ENCODE results near the gene NTNG2.

NTNG2 gene

DNA sequence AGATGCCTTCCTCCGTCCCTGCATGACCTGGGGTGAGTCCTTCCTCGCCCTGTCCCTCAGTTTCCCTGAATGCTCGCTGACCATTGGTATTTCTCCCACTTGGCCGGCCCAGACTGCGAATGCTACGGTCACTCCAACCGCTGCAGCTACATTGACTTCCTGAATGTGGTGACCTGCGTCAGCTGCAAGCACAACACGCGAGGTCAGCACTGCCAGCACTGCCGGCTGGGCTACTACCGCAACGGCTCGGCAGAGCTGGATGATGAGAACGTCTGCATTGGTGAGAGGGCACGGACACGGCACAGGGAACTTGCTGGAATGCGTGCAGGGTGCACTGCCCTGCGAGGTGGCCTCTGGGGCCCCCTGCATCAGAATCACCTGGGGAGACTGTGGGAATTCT lies 77.1 kb downstream of the NTNG2 start:
- Histone ChIP-seq H2AFZ (no peak overlapping the region), H3K9ac (no peak overlapping the region), H3K27ac (no peak overlapping the region), H3K79me2 (no peaks in the 10 kb centered on the region), H3K27me3 (ENCODE audit: control insufficient read depth, insufficient read depth, low read length) (no peaks in the 10 kb centered on the region), H3K36me3 (ENCODE audit: control insufficient read depth, insufficient read depth, low read length) (no peaks in the 10 kb centered on the region), H3K9me3 (ENCODE audit: control insufficient read depth, low read length) (no peaks in the 10 kb centered on the region), H3K4me1 (no peaks in the 10 kb centered on the region), H3K4me2 (ENCODE audit: low read length) (no peak overlapping the region), H3K4me3 (ENCODE audit: low read depth, low read length) (no peak overlapping the region)
- TF ChIP-seq, protein P1, sequence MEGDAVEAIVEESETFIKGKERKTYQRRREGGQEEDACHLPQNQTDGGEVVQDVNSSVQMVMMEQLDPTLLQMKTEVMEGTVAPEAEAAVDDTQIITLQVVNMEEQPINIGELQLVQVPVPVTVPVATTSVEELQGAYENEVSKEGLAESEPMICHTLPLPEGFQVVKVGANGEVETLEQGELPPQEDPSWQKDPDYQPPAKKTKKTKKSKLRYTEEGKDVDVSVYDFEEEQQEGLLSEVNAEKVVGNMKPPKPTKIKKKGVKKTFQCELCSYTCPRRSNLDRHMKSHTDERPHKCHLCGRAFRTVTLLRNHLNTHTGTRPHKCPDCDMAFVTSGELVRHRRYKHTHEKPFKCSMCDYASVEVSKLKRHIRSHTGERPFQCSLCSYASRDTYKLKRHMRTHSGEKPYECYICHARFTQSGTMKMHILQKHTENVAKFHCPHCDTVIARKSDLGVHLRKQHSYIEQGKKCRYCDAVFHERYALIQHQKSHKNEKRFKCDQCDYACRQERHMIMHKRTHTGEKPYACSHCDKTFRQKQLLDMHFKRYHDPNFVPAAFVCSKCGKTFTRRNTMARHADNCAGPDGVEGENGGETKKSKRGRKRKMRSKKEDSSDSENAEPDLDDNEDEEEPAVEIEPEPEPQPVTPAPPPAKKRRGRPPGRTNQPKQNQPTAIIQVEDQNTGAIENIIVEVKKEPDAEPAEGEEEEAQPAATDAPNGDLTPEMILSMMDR (IDR thresholded peaks at IDR 0.05) = no peak

DNA sequence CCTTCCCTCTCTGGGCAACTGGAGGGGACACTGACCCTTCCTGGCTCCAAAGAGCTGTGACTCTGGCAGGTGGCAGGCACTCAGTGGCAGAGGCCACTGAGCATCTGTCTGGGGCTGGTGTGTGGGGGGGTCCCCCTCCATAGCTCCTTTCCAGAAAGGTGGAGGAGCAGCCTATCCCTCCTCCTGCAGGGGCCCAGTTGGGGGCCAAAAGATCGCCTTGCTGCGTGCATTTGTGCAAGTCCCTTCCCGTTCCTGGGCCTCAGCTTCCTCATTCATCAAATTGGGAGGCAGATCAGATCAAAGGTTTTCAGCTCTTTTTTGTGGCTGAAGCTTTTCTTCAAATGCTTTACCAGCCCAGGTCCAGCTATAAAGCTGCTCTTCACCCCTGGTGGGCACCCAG lies 77.7 kb downstream of the NTNG2 start:
- H3K27ac ChIP-seq = no peak overlapping the region
- H3K4me2 ChIP-seq (ENCODE audit: low read length) = no peak overlapping the region
- no peak overlapping the region for H2AFZ ChIP-seq
- H3K9me3 ChIP-seq (ENCODE audit: control insufficient read depth, low read length) = no peaks in the 10 kb centered on the region
- no peak overlapping the region for H3K4me3 ChIP-seq (ENCODE audit: low read depth, low read length)
- H3K4me1 ChIP-seq = no peaks in the 10 kb centered on the region
- TF ChIP-seq, protein P1 (IDR thresholded peaks at IDR 0.05) = no peak
- no peaks in the 10 kb centered on the region for H3K27me3 ChIP-seq (ENCODE audit: control insufficient read depth, insufficient read depth, low read length)
- H3K36me3 ChIP-seq (ENCODE audit: control insufficient read depth, insufficient read depth, low read length) = no peaks in the 10 kb centered on the region
- H3K79me2 ChIP-seq = no peaks in the 10 kb centered on the region
- H3K9ac ChIP-seq = no peak overlapping the region

DNA sequence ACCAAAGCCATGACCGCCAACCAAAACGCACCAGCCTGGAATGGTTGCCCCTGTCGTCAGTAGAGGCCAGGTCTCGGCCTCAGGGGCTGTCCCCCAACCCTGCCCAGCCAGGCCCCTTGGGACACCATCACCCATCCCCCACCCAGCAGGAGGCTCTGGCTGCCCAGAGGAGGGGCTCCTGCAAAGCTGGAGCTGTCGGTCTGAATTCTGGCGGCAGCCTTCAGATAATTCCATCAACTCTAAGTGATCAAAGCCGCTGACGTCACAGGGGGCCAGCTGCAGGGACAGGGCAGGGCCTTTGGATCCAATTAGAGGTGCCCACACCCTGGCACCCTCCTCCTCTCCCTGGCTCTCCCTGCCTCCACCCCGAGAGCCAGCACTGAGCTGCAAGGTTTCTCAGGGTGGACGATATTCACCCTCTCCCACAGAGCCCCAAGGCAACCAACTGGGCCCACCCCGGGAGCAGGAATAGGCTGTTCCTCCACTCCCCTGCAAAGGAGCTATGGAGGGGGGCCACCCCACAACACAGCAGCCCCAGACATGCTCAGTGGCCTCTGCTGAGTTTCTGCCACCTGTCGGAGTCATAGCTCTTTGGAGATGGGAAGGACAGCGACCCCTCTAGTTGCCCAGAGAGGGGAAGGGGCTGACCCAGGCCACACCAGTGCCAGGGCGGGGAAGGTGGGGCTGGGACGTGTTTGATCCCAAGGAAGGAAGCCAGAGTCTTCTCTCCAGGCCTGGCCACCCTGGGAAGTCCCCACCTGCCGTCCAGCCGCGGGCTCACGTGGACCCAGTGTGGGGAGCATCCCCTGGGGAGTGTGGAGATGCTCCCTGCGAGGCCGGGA lies 78.4 kb downstream of the NTNG2 start:
- Histone ChIP-seq H3K27ac (no peak overlapping the region), H3K4me3 (ENCODE audit: low read depth, low read length) (no peak overlapping the region), H3K36me3 (ENCODE audit: control insufficient read depth, insufficient read depth, low read length) (no peaks in the 10 kb centered on the region), H3K4me1 (no peaks in the 10 kb centered on the region), H3K9ac (no peak overlapping the region), H3K4me2 (ENCODE audit: low read length) (no peak overlapping the region), H3K79me2 (no peaks in the 10 kb centered on the region), H3K27me3 (ENCODE audit: control insufficient read depth, insufficient read depth, low read length) (no peaks in the 10 kb centered on the region), H2AFZ (peak overlapping the region; percentile 17), H3K9me3 (ENCODE audit: control insufficient read depth, low read length) (no peaks in the 10 kb centered on the region)
- TF ChIP-seq, protein P1 (IDR thresholded peaks at IDR 0.05) = no peak

DNA sequence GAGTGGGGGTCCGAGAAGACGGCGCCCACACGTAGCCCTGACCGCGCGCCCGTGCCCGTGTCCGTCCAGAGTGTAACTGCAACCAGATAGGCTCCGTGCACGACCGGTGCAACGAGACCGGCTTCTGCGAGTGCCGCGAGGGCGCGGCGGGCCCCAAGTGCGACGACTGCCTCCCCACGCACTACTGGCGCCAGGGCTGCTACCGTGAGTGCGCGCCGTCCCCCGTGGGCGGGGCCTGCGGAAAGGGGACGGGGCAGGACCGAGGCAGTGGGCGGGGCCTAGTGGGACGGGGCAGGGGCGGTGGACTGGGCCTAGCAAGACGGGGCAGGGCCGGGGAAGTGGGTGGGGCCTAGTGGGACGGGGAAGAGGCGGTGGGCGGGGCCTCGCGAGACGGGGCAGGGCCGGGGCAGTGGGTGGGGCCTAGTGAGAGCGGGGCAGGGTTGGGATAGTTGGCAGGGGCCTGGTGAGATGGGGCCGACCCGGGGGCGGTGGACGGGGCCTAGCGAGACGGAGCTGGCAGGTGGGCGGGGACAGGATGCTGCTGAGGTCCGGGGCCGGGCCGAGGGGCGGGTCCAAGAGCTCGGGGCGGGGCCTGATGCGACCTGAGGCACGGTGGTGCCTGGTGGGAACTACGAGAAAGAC lies 79.1 kb downstream of the NTNG2 start:
- H3K79me2 ChIP-seq = no peaks in the 10 kb centered on the region
- peak overlapping the region; percentile 53 for H3K4me3 ChIP-seq (ENCODE audit: low read depth, low read length)
- no peaks in the 10 kb centered on the region for H3K4me1 ChIP-seq
- peak overlapping the region; percentile 50 for H2AFZ ChIP-seq
- no peak overlapping the region for H3K9ac ChIP-seq
- peak overlapping the region; percentile 85 for H3K4me2 ChIP-seq (ENCODE audit: low read length)
- H3K27me3 ChIP-seq (ENCODE audit: control insufficient read depth, insufficient read depth, low read length) = no peaks in the 10 kb centered on the region
- TF ChIP-seq, protein P1 (IDR thresholded peaks at IDR 0.05) = no peak
- H3K36me3 ChIP-seq (ENCODE audit: control insufficient read depth, insufficient read depth, low read length) = no peaks in the 10 kb centered on the region
- no peaks in the 10 kb centered on the region for H3K9me3 ChIP-seq (ENCODE audit: control insufficient read depth, low read length)
- no peak overlapping the region for H3K27ac ChIP-seq
